NT2/D1 (cell line): ENCODE data around the gene OR52A1.

ENCODE experiments used
- SUZ12 ChIP-seq: IDR thresholded peaks from 2 replicates; pipeline ENCODE4 v1.6.1; 2011; ENCODE audit not compliant: insufficient read length, insufficient read depth; ENCODE audit errors: extremely low read depth
- YY1 ChIP-seq: IDR thresholded peaks from 2 replicates; pipeline ENCODE4 v1.6.1; 2011; ENCODE audit not compliant: insufficient read length, insufficient read depth
- ZNF274 ChIP-seq: IDR thresholded peaks from 2 replicates; pipeline ENCODE4 v1.6.1; 2011; ENCODE audit warnings: mild to moderate bottlenecking, low read depth, low read length

- TF ChIP-seq ZNF274 (no peak), YY1 (no peak), SUZ12 (no peak)
Observed at GRCh38 chr11:5102246-5102645, 52.3 kb downstream of the OR52A1 start.
